Upper lobe of right lung (tissue), 1 donor: ENCODE data around the gene GINS2. TPM values are rescaled to one million over a fixed set of nuclear protein-coding genes. Genes with fewer than 3 reads are reported as not detected.

Experiments
- ATAC-seq: fragments of 200-7000 bp; cut with Tn5 transposase; one replicate; pipeline ENCODE4 v1.9.1; 2020; ENCODE audit warnings: mild to moderate bottlenecking, moderate library complexity
- DNase-seq: peaks from one replicate; pipeline ENCODE4 v3.0.0-alpha.2; 2020
- H3K27ac ChIP-seq: fragments of 200-600 bp; one replicate; pipeline ENCODE4 v1.8.0; 2022
- H3K27me3 ChIP-seq: fragments of 200-600 bp; one replicate; pipeline ENCODE4 v1.8.0; 2022; ENCODE audit warnings: mild to moderate bottlenecking
- H3K36me3 ChIP-seq: fragments of 200-600 bp; one replicate; pipeline ENCODE4 v1.8.0; 2022
- H3K4me1 ChIP-seq: fragments of 200-600 bp; one replicate; pipeline ENCODE4 v1.8.0; 2022
- H3K4me3 ChIP-seq: fragments of 200-600 bp; one replicate; pipeline ENCODE4 v1.8.0; 2022; ENCODE audit warnings: mild to moderate bottlenecking
- H3K9me3 ChIP-seq: fragments of 200-600 bp; one replicate; pipeline ENCODE4 v1.8.0; 2022
- CTCF ChIP-seq: fragments of 200-600 bp; IDR thresholded peaks from one replicate; pipeline ENCODE4 v1.8.0; 2022; ENCODE audit warnings: antibody characterized with exemption
- intact Hi-C: fragments of 100-400 bp; cut with DNase I; formaldehyde crosslinking; loops from one replicate; pipeline ENCODE4 v1.11.0; 2022
- total RNA-seq: library from RNA; stranded (reverse); fragmentation: NEBNext Ultra II Directional; extraction: Animal tissue kit (Norgen Biotek cat#: 25700); gene quantifications from one replicate; pipeline ENCODE4 v1.2.1, GENCODE V29; 2021
- donor health status: DM: no; HTN: yes; CAD: no; lungs with severe emphysema.

GINS2 gene
- total RNA-seq, 1 donor from 2014 or later = 0.46 TPM

GRCh38 chr16:85662482-85662812 is 26.3 kb downstream of the GINS2 start:
- no peak for DNase-seq
- Histone ChIP-seq H3K27me3 (no peaks in the 10 kb centered on the region), H3K9me3 (no peaks in the 10 kb centered on the region), H3K4me3 (no peak overlapping the region), H3K36me3 (peaks cover 97% of the 10 kb centered on the region), H3K4me1 (no peaks in the 10 kb centered on the region), H3K27ac (no peak overlapping the region)
- no peak for ATAC-seq
- intact Hi-C loops = no loop called here
- TF ChIP-seq CTCF = no peak

GRCh38 chr16:85661740-85662481 is 26.8 kb downstream of the GINS2 start:
- intact Hi-C loops = no loop called here
- Histone ChIP-seq H3K9me3 (no peaks in the 10 kb centered on the region), H3K36me3 (peaks cover 97% of the 10 kb centered on the region), H3K4me3 (no peak overlapping the region), H3K27me3 (no peaks in the 10 kb centered on the region), H3K4me1 (no peaks in the 10 kb centered on the region), H3K27ac (no peak overlapping the region)
- ATAC-seq (no peak), DNase-seq (peak; percentile 55)
- no peak for TF ChIP-seq CTCF

- H3K4me3 ChIP-seq = no peak overlapping the region
- H3K4me1 ChIP-seq = no peaks in the 10 kb centered on the region
- H3K9me3 ChIP-seq = no peaks in the 10 kb centered on the region
- intact Hi-C loops = no loop called here
- no peaks in the 10 kb centered on the region for H3K27me3 ChIP-seq
- ATAC-seq (no peak), DNase-seq (peak; percentile 65)
- no peak overlapping the region for H3K27ac ChIP-seq
- no peak for TF ChIP-seq CTCF
- peaks cover 97% of the 10 kb centered on the region for H3K36me3 ChIP-seq
Observed at GRCh38 chr16:85660843-85661739, 27.7 kb downstream of the GINS2 start.

- Histone ChIP-seq H3K4me1 (no peaks in the 10 kb centered on the region), H3K27ac (no peak overlapping the region), H3K27me3 (no peaks in the 10 kb centered on the region), H3K36me3 (peaks cover 97% of the 10 kb centered on the region), H3K4me3 (no peak overlapping the region), H3K9me3 (no peaks in the 10 kb centered on the region)
- ATAC-seq (peak; percentile 73), DNase-seq (peak; percentile 71)
- peak; percentile 85 for TF ChIP-seq CTCF
- intact Hi-C loops = no loop called here
Observed at GRCh38 chr16:85659805-85660511, 28.8 kb downstream of the GINS2 start.

GRCh38 chr16:85659336-85659735 is 29.4 kb downstream of the GINS2 start:
- no peak overlapping the region for H3K27ac ChIP-seq
- no peak overlapping the region for H3K4me3 ChIP-seq
- H3K4me1 ChIP-seq = no peaks in the 10 kb centered on the region
- DNase-seq = no peak
- no peaks in the 10 kb centered on the region for H3K9me3 ChIP-seq
- H3K27me3 ChIP-seq = no peaks in the 10 kb centered on the region
- H3K36me3 ChIP-seq = peaks cover 97% of the 10 kb centered on the region
- intact Hi-C loops = no loop called here
- TF ChIP-seq CTCF = no peak
- ATAC-seq = no peak
